CD4-positive, alpha-beta T cell treated with Interleukin-15 for 1 hour (primary cell): Measurements from ENCODE around the gene GPR17.
A peak's percentile ranks its signal among the peaks of the same experiment; 100 is the strongest.

Experiments used
- DNase-seq: peaks from one replicate; pipeline ENCODE4 v3.0.0-alpha.2; 2020

The GPR17 gene

DNA sequence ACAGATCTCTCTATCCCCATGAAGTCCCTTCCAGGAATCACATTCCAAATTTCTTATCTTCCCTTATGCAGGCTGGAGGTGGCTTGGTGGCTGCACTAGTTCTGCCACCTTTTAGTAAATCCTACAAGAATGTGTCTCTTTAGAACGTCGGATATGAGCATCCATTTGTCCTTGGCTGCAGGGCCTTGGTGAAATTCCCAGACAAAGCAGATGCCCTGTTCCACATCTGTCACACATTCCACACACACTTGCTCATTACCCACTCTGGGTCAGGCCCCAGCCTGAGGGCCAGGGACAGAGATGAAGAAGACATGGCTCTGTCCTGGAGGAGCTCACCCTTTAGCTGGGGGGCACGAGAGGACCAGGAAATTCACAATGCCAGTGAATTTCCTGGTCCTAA, 31.2 kb upstream of the GPR17 start:
- no peak for DNase-seq

DNA sequence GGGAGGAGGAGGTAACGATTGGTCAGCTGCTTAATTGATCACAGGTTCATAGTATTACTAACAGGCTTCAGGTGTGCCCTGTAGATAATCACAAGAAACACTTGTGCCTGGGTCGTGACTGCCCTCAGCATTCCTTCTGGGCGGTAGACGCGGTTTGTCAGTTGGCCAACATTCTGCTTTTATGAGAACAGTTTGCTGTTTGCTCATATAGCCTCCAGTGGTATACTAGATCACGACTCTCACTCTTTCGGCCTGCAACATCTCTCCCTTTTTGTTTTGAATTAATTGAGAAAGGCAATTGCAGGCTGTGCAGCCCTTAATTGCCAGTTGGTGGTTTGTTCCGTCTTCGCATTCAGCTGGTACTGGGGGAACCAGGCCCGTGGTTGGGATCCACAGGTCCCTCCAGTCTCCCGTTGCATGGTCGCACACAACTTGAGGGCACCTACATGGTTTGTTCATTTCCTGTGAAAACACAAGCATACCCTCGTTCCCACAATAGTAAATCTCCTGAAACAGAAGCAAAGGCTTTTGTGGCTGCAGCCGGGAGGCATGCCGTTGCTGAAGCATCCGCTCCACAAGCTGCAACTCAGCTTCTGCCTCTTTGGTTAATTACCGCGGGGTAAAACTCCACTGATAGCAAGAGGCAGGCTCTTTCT, 30.3 kb upstream of the GPR17 start:
- no peak for DNase-seq

DNA sequence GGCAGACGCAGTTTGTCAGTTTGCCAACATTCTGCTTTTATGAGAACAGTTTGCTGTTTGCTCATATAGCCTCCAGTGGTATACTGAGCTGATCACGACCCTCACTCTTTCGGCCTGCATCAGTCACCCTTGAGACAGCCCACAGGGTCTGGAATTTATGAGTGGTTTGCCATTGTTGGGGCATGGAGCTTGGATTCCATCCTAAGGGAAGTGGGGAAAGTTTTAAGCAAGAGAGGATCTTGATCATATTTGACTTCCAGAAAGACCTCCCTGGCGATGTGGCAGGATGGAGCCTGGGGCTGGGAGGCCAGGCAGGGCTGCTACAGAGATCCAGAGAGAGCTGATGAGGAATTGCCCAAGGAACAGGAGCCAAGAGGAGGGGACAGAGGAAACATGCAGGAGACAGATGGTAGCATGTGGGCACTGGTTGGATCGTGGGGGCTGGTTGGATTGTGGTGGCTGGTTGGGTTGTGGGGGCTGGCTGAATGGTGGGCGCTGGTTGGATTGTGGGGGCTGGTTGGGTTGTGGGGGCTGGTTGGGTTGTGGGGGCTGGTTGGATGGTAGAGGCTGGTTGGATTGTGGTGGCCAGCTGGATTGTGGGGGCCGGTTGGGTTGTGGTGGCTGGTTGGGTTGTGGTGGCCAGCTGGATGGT, 27.3 kb upstream of the GPR17 start:
- no peak for DNase-seq

DNA sequence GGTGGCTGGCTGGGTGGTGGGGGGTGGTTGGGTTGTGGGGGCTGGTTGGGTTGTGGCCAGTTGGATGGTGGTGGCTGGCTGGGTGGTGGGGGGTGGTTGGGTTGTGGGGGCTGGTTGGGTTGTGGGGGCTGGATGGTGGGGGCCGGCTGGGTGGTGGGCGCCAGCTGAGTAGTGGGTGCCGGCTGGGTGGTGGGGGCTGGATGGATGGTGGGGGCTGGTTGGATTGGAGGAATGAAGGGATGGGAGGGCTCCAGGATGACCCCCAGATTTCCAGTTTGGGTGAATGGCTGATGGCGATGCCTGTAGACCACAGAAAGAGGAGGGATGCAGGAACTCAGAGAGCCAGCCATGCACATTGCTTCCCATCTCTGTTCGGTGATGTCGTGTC, 26.8 kb upstream of the GPR17 start:
- no peak for DNase-seq

DNA sequence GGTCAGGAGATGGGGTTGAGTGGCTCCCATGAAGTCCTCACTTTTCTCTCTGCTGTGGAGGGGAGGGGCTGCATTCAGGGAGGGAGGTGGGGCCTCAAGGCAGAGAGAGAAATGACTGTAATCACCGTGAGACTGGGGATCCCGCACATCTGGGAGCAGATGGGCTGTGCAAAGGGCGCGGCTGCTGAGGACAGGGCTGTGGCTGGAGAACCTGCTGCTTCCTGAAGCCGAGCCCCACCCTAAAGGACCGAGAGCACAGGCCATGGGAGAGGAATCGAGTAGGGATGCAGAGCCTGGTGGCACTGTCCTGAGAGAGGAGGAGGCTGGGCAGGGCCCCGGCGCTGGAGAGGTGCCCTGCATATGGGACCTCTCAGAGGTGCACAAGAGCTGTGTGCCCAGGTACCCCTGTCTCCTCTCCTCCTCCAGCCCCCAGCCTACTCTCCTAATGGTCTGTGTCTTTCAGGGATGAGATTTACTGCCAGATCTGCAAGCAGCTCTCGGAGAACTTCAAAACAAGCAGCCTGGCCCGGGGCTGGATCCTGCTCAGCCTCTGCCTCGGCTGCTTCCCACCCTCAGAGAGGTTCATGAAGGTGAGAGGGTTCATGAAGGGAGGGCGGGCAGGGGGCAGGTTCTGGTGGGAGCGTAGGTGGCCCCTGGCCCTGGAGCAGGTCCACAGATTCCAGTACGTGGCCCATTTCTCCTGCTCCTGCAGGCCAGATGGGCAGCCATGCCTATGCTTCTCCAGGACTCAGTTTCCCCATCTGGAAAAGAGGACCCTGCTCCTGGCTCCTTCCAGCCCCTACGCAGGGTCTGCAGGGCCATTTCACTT, 25.9 kb upstream of the GPR17 start:
- no peak for DNase-seq

DNA sequence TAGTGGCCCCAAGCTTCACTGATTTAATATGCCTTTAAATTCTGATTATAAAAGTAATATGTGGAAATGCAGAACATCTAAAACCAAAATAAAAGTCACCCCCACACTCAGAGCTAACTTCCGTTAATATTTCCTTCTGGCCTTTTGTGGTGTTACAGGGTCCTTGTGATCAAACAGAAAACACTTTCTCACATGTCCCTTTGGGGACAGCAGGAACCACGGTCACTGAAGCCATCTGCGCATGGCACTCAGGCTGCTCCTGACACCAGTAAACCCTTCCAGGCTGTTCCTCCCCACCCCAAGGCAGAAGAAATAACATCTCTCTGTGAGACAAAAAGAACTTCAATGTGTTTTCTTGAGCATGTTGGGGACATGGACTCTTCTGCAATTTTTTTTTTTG, 25.1 kb upstream of the GPR17 start:
- no peak for DNase-seq

DNA sequence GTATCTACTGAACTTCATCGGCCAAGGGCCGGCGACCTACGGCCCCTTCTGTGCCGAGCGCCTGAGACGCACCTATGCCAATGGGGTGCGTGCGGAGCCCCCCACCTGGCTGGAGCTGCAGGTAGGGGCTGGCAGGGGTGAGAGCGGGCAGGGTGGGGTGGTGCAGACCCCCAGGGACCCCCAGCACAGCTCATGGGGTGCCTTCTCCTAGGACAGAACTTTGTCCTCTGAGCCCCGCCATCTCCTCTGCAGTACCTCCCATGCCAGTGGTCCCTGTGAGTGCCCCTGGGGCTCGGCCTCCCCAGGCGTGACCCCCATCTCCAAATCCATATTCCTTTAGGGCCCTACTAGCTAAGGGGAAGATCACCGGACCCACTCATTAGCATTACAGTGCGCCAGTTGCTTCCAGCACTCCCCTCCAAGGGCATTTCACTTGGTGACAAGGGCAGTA, 23.9 kb upstream of the GPR17 start:
- no peak for DNase-seq

DNA sequence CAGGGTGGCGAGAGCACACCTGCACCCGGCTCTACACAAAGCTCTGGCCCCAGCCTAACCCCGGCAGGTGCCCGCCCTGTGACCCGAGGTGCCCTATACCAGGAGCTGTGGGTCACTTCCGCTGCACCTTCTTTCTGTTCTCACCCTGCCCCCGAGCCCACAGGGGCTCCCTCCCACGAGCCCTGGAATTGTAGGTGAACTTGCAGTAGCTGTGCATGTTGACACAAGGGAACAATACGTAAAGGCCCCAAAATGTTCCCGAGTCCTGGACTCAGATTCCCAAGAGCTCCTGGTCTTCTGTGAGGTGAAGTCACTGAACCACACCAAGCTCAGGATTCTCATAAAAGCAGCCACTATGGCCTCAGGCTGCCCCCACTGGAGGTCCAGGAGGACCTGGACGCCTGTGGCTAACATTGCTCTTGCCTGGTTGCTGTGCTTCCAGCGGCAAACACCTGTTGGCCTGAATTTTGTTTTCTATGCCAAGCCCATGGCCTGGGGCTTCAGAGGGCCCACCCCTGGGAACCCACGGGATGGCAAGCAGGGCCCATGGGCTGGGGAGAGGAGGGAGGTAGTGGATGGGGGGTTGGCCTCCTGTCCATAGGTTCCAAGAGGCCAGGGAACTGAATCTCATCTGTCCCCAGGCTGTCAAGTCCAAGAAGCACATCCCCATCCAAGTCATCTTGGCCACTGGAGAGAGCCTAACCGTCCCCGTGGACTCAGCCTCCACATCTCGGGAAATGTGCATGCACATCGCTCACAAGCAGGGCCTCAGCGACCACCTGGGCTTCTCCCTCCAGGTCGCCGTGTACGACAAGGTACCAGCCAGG, 23.2 kb upstream of the GPR17 start:
- DNase-seq: no peak

DNA sequence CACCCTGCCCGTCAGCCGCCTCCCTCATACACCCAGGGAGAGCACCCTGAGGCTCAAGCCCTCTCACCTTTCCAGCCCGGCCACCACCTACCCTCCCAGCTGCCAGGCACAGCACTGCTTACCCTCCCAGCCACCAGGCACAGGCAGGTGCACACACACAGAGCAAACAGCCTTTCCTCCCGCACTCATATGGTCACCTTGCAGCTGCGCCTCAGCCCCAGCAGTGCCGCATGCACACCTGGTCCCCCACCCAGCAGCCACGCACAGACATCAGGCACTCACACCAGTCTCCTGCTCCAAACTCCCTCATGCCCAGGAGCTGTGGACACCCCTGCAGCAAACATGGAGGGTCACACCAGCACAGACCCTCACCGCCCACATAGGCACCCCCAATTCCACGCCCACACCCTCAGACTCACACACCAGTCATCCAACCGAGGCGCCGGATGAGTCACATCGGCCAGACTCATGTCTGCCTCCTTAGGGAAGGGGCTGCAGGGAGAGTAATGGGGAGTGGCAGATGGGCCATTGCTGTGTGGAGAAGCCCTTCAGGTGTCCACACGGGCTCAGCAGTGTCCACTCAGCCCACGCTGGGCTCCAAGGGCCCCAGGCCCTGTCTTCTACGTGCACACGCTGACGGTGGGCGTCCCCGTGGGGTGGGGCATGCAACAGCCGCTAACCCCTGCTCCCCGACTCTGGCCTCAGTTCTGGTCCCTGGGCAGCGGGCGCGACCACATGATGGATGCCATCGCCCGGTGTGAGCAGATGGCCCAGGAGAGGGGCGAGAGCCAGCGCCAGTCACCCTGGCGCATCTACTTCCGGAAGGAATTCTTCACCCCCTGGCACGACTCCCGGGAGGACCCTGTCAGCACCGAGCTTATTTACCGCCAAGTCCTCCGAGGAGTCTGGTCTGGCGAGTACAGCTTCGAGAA, 22.3 kb upstream of the GPR17 start:
- peak; percentile 14 for DNase-seq

DNA sequence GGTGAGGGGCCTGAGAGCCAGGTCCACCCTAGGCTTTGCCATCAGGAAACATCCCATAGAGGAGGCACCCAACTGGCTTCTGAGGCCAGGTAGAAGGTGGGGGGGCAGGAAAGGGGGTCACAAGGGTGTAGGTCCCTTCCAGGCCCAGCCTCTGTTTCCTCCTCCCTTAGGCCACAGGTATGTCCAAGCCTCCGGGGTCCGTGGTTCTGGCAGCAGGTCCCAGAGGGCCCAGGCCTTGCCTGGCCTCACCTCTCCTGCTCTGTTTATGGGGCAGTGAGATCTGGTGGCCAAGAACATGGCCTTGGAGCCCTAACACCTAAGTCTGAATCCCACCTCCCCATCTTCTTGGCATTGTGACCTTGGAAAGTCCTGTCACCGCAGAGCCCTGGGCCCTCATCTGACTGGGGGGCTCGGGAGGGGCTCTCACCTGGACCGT, 21.6 kb upstream of the GPR17 start:
- peak; percentile 9 for DNase-seq

DNA sequence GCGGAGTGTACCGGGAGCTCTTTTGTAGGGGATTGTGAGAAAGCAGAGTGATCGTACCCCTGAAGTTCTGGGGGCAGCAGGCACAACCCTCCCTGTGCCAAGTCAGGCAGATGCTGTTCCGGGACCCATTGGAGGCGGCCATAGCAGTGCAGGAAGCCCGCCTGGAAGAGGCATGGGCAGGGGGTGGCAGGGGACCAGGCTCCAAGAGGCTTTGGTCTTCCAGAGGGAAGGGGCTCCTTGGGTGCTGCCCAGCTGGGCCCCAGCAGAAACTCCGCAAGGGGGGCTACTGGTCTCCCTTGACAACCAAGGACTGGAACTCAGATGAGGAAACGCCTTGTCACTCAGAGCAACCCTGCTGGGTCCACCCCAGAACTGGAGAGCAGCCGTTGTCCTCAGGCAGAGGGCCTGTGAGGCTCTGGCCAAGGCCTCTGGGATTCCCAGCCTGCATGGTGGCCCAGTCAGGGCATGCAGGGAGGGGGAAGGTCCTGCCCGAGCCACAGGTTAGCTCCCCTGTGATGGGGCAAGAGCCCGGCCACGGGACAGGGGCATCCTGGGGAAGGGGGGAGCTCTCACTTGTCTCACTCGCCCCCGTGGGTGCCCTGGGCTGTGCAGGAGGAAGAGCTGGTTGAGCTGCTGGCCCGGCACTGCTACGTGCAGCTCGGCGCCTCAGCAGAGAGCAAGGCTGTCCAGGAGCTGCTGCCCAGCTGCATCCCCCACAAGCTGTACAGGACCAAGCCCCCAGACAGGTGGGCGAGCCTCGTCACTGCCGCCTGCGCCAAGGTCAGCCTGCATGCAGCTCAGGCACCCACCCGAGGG, 21.0 kb upstream of the GPR17 start:
- DNase-seq: peak; percentile 12

DNA sequence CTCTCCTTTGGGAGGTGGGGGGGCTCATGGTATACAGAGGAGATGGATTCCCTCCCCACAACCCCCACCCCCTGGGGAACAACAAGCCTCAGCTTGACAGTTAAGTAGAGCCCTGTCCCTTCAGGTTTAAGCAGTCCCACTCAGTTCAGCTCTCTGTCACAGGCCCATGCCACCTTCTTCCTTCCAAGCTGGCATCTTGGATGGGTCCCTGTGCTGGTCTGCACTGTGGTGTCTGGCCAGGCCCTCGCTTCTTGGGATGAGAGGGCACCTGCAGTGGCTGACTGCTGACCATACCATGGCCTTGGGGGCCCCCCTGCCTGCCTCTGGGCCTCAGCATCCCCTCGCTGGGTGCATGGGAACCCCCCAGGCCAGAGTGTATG, 20.4 kb upstream of the GPR17 start:
- DNase-seq: no peak

DNA sequence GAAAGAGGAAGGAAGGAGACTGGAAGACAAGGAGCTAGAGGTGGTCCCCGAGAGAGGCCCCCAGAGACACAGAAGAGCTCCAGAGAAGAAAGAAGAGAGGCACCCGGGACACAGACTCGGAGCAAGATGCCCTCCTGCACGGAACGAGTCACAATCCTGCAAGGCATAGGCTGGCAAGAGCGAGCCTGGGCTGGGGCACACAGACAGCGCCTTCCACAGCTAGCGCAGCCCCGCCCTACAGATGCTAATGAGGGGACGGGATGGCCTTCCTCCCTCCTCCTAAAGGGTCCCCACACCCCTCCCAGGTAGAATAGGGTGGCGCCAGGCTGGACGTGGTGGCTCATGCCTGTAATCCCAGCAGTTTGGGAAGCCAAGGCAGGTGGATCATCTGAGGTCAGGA, 19.8 kb upstream of the GPR17 start:
- DNase-seq: no peak

DNA sequence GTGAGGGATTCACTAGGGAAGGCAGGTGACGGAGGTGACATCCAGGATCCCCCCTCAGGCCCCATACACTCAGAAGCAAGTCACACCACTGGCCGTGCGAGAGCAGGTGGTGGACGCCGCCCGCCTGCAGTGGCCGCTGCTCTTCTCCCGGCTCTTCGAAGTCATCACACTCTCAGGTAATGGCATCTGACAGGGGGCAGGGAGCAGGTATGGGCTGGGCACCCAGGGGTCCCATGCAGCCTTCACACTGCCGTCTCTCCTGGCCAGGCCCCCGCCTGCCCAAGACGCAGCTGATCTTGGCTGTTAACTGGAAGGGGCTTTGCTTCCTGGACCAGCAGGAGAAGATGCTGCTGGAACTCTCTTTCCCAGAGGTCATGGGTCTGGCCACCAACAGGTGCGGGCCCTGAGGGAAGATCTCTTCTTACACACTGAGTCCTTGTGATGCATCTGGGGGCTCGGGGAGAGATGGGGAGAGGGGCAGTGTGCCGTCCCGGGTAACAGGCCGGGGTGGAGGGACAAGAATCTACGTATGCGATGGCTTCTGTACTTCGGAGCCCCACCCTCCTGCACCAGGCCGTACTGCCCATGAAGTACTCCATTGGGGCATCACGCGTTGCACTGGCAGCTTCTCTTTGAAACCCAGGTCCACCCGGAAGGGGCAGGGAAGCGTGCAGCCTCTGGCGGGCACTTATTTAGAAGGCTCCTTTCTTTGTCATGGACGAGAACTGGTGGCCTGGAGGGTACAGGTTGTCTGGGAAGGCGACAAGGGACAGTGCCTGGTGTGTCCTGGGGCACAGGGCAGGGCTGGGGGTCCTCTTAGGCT, 18.8 kb upstream of the GPR17 start:
- DNase-seq: no peak

DNA sequence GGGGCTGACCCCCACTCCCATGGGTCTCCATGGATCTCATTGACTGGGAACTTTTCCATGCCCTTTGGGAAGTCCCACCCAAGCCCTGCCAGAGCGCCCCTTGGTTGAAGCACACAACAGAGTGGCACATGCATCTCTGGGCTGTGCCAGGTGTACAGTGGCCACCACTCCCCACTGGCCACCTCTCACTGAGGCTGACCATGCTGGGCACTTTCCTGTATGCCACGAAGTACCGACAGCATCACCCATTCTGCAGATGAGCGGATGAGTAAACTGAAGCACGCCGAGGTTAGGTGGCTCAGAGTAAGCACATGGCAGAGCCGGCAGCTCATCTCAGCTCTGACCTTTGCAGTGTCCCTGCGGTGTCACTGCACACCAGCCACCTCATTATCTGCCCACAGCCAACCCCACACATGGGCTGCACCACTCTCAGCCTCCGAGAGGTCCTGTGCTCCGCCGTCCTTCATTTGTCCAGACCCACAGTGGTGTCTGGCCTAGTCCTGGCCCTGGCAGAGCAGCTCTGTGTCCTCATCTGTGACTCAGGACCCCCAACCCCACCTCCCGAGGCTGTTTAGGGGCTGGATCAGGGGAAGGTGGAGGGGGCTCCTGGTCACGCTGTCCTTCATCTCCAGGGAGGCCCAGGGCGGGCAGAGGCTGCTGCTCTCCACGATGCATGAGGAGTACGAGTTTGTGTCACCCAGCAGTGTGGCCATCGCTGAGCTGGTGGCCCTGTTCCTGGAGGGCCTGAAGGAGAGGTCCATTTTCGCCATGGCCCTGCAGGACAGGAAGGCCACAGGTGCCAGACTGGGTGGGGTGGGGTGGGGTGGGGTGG, 18.0 kb upstream of the GPR17 start:
- no peak for DNase-seq

DNA sequence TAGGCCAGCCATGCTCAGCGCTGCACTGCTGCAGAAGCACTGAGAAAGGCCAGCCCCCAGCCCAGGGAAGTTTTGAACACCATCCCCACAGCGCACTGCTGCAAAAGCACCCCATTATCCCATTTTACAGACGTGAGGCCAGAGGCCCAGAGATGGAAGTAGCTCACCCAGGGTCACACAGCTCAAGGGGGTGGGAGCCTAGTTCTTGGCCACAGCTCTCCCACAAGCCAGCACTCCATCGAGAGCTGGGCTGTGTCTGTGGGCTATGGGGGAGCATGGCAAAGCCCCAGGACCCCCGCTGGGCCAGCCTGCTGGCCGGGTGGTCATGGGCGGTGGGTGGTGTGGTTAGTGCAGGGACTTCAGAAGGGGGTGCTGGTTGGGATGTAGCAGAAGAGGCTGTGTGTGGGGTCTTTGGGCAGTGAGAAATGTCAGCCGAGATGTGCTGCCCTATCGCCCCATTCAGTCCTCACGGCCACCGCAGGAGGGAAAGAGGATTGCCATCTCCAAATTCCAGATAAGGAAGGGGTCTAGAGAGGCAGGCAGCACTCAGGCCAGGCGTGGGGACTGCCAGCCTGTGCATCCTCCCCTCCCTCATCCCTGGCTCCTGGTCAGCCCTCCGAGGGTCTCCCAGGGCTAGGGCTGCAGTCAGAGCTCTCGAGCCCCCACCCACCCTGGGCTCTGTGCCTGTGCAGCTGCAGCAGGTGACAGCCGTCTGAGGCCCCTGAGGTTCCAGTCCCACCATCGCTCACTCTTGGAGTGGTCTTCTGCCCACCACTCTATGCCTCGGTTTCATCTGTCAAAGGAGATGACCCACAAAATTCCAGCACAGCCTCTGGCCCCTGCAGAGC, 17.0 kb upstream of the GPR17 start:
- no peak for DNase-seq

DNA sequence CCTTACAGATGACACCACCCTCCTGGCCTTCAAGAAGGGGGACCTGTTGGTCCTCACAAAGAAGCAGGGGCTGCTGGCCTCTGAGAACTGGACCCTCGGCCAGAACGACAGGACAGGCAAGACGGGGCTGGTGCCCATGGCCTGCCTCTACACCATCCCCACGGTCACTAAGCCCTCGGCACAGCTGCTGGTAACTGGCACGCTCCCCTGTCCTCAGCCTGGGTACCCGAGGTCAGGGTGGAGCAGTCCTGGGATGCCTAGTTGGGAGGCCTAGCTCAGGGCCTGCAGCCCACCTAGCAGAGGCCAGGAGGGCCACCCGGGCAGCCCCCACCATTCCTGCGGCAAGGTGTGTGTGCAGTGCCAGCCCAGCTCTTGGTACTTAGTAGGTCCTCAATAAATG, 16.3 kb upstream of the GPR17 start:
- DNase-seq: no peak
